GM10847 (cell line): ENCODE data around the gene SLAMF9.

Experiments used
- POLR2A ChIP-seq: IDR thresholded peaks from 2 replicates; pipeline ENCODE4 v1.6.1; 2011; ENCODE audit not compliant: insufficient read length; ENCODE audit errors: extremely low read depth

Gene SLAMF9

GRCh38 chr1:159932296-159933285 lies 21.4 kb downstream of the SLAMF9 start:
- TF ChIP-seq POLR2A, result no peak

- TF ChIP-seq POLR2A, result no peak
Observed at GRCh38 chr1:159931795-159932173, 22.3 kb downstream of the SLAMF9 start.

GRCh38 chr1:159931101-159931794 lies 22.8 kb downstream of the SLAMF9 start:
- no peak for TF ChIP-seq POLR2A

- TF ChIP-seq POLR2A, result no peak
Observed at GRCh38 chr1:159930634-159931033, 23.4 kb downstream of the SLAMF9 start.

- TF ChIP-seq POLR2A, result no peak
Observed at GRCh38 chr1:159930216-159930615, 23.8 kb downstream of the SLAMF9 start.

GRCh38 chr1:159929155-159930051 lies 24.6 kb downstream of the SLAMF9 start:
- no peak for TF ChIP-seq POLR2A

- TF ChIP-seq POLR2A, result no peak
Observed at GRCh38 chr1:159928491-159929050, 25.5 kb downstream of the SLAMF9 start.

GRCh38 chr1:159927849-159928431 lies 26.1 kb downstream of the SLAMF9 start:
- no peak for TF ChIP-seq POLR2A

- no peak for TF ChIP-seq POLR2A
Observed at GRCh38 chr1:159927211-159927848, 26.7 kb downstream of the SLAMF9 start.

- no peak for TF ChIP-seq POLR2A
Observed at GRCh38 chr1:159925719-159926078, 28.3 kb downstream of the SLAMF9 start.

- peak; percentile 98 for TF ChIP-seq POLR2A
Observed at GRCh38 chr1:159924791-159925718, 29.0 kb downstream of the SLAMF9 start, which contains the start of gene TAGLN2. TAGLN2 (minus strand) TSS chr1:159925507; CDS start chr1:159920509, 4,998 bp downstream.

- TF ChIP-seq POLR2A, result no peak
Observed at GRCh38 chr1:159924025-159924790, 29.8 kb downstream of the SLAMF9 start.
